ENCODE data around the gene GPR160.

- TF ChIP-seq CTCF (IDR thresholded peaks at IDR 0.05) = no peak
- no peak for TF ChIP-seq POLR2A (IDR thresholded peaks at IDR 0.05)
- TF ChIP-seq POLR2AphosphoS5 (IDR thresholded peaks at IDR 0.05) = no peak
Measured at GRCh38 chr3:170132335-170132734, 94.5 kb downstream of the GPR160 start.
